SU-DHL-6 (cell line): ENCODE results near the gene TCF4.

Experiments
- CTCF ChIP-seq: fragments of 200-600 bp; sonication (generic); IDR thresholded peaks from one replicate; pipeline ENCODE4 v1.5.1; 2017; ENCODE audit warnings: antibody characterized with exemption, mild to moderate bottlenecking, low read length, moderate library complexity; ENCODE audit not compliant: insufficient read depth, poor library complexity, severe bottlenecking
- EZH2phosphoT487 ChIP-seq: fragments of 200-600 bp; sonication (generic), shearing (Covaris generic); conservative IDR thresholded peaks from 2 replicates; pipeline ENCODE4 v1.6.1; 2018; ENCODE audit warnings: mild to moderate bottlenecking, antibody characterized with exemption, low read length, moderate library complexity, mixed read lengths

- TF ChIP-seq CTCF (no peak), EZH2phosphoT487 (no peak)
These were observed 181.5 kb downstream of the TCF4 start for GRCh38 chr18:55406451-55406991.
